Osteoblast (primary cell): ENCODE results near the gene LARP4B. TPM values are rescaled to one million over a fixed set of nuclear protein-coding genes. Genes with fewer than 3 reads are reported as not detected.

ENCODE experiments used
- DNase-seq: peaks from one replicate; pipeline ENCODE4 v3.0.0; 2011; ENCODE audit warnings: low spot score, mixed read lengths; ENCODE audit not compliant: insufficient read length; ENCODE audit errors: missing footprints
- H2AFZ ChIP-seq: 2 replicates; pipeline ENCODE4 v1.6.0; 2011; ENCODE audit warnings: mild to moderate bottlenecking, low read length
- H3K27ac ChIP-seq: 2 replicates; pipeline ENCODE4 v1.5.1; 2011; ENCODE audit warnings: mild to moderate bottlenecking, low read depth, low read length, moderate library complexity
- H3K27me3 ChIP-seq: 2 replicates; pipeline ENCODE4 v1.6.0; 2012; ENCODE audit warnings: mild to moderate bottlenecking, control low read depth, inconsistent platforms, low read length, moderate library complexity; ENCODE audit not compliant: insufficient read depth
- H3K36me3 ChIP-seq: 2 replicates; pipeline ENCODE4 v1.5.1; 2011; ENCODE audit warnings: mild to moderate bottlenecking, low read length, control low read depth, moderate library complexity; ENCODE audit not compliant: insufficient read depth
- H3K4me1 ChIP-seq: 2 replicates; pipeline ENCODE4 v1.5.1; 2011; ENCODE audit warnings: mild to moderate bottlenecking, low read length, control low read depth, moderate library complexity; ENCODE audit not compliant: insufficient read depth
- H3K4me2 ChIP-seq: 2 replicates; pipeline ENCODE4 v1.6.0; 2011; ENCODE audit warnings: mild to moderate bottlenecking, low read length; ENCODE audit not compliant: insufficient read depth
- H3K4me3 ChIP-seq: fragments of 200-600 bp; sonication (generic); 3 replicates; pipeline ENCODE4 v1.5.1; 2012; ENCODE audit warnings: mild to moderate bottlenecking, low read length, inconsistent platforms; ENCODE audit not compliant: insufficient read depth
- H3K79me2 ChIP-seq: 2 replicates; pipeline ENCODE4 v1.6.0; 2012; ENCODE audit warnings: mild to moderate bottlenecking, low read length, control low read depth, inconsistent platforms; ENCODE audit not compliant: insufficient read depth
- H3K9me3 ChIP-seq: 2 replicates; pipeline ENCODE4 v1.5.1; 2011; ENCODE audit warnings: low read depth, low read length, control low read depth
- H4K20me1 ChIP-seq: 2 replicates; pipeline ENCODE4 v1.6.0; 2012; ENCODE audit warnings: mild to moderate bottlenecking, low read length, control low read depth; ENCODE audit not compliant: insufficient read depth
- CTCF ChIP-seq: IDR thresholded peaks from 2 replicates; pipeline ENCODE4 v1.5.1; 2011; ENCODE audit warnings: mild to moderate bottlenecking, low read depth, low read length, moderate library complexity; ENCODE audit errors: extremely low read depth
- total RNA-seq: library from RNA; depleted of rRNA; stranded (reverse); fragments of >200 nt; gene quantifications from 2 replicates; pipeline ENCODE4 v1.2.3, GENCODE V29; 2012

Gene LARP4B
- total RNA-seq, 1 donor = 46.0 TPM

- Histone ChIP-seq H3K27me3 (no peaks in the 10 kb centered on the region), H4K20me1 (peaks cover 51% of the 10 kb centered on the region), H3K79me2 (peaks cover 60% of the 10 kb centered on the region), H3K27ac (peak overlapping the region; percentile 59), H2AFZ (no peak overlapping the region), H3K36me3 (peaks cover 14% of the 10 kb centered on the region), H3K4me3 (peak overlapping the region; percentile 83), H3K9me3 (no peaks in the 10 kb centered on the region), H3K4me2 (peak overlapping the region; percentile 87), H3K4me1 (peaks cover 10% of the 10 kb centered on the region)
- TF ChIP-seq CTCF = no peak
- peak; percentile 22 for DNase-seq
Observed at GRCh38 chr10:929960-930624, 1.4 kb downstream of the LARP4B start.

DNA sequence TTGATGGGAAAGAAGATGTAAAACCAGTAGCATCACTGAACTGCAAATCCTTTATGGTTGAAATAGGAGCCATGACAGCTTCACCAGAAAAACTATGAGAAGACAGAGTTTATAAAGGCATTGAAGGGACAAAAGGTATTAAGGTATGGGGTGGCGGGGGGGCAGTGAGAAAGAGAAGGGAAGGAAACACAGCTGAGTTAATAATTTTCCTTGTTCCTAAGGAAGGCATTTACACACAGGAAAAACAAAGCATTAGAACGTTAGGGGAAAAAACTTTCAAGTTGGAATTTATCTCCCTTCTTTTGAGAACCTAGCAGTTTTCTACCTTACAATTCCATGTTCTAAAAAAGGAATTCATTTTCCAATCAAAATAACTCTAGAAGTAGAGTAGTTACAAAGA, 4.4 kb downstream of the LARP4B start:
- DNase-seq = no peak
- H3K9me3 ChIP-seq = no peaks in the 10 kb centered on the region

GRCh38 chr10:926075-926698, 5.3 kb downstream of the LARP4B start:
- TF ChIP-seq CTCF = no peak
- Histone ChIP-seq H3K4me2 (no peak overlapping the region), H3K9me3 (no peaks in the 10 kb centered on the region), H4K20me1 (peaks cover 87% of the 10 kb centered on the region), H3K27ac (no peak overlapping the region), H3K4me1 (peaks cover 21% of the 10 kb centered on the region), H3K27me3 (no peaks in the 10 kb centered on the region), H3K4me3 (no peak overlapping the region), H3K79me2 (peaks cover 94% of the 10 kb centered on the region), H3K36me3 (peaks cover 18% of the 10 kb centered on the region), H2AFZ (no peak overlapping the region)
- peak; percentile 10 for DNase-seq

More for the DNA sequence above, 4.4 kb downstream of the LARP4B start:
- Histone ChIP-seq H2AFZ (no peak overlapping the region), H3K36me3 (peaks cover 18% of the 10 kb centered on the region), H4K20me1 (peaks cover 77% of the 10 kb centered on the region), H3K4me1 (peaks cover 12% of the 10 kb centered on the region), H3K27ac (no peak overlapping the region), H3K27me3 (no peaks in the 10 kb centered on the region), H3K79me2 (peaks cover 89% of the 10 kb centered on the region), H3K4me3 (no peak overlapping the region), H3K4me2 (no peak overlapping the region)
- TF ChIP-seq CTCF = no peak

DNA sequence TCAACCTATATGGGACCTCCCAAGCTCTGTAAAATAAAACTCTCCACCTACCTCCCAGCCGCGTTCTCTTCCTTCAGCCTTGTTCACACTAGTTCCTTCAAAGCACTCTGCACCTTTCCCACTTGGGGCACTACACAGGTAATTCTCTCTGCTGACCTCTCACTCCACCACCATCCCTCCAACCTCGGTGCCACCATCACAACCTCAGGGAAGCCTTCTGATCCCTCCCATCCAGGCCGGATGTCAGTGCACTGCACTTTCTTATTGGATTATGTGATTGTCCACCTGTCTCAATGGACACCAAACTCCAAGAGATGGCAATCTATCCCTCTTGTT, 7.0 kb downstream of the LARP4B start:
- peaks cover 21% of the 10 kb centered on the region for H3K4me1 ChIP-seq
- DNase-seq = no peak
- H3K4me2 ChIP-seq = no peak overlapping the region
- H3K9me3 ChIP-seq = no peaks in the 10 kb centered on the region
- TF ChIP-seq CTCF = no peak
- H3K4me3 ChIP-seq = no peak overlapping the region
- peaks cover 18% of the 10 kb centered on the region for H3K36me3 ChIP-seq
- H2AFZ ChIP-seq = no peak overlapping the region
- no peaks in the 10 kb centered on the region for H3K27me3 ChIP-seq
- no peak overlapping the region for H3K27ac ChIP-seq
- H4K20me1 ChIP-seq = peaks cover 90% of the 10 kb centered on the region
- peaks cover 93% of the 10 kb centered on the region for H3K79me2 ChIP-seq
